ENCODE data around the gene TAF1D. TPM values are rescaled to one million over a fixed set of nuclear protein-coding genes. Genes with fewer than 3 reads are reported as not detected.
A peak's percentile ranks its signal among the peaks of the same experiment; 100 is the strongest.

The TAF1D gene
- total and polyA plus RNA-seq, 2 donors (not counting 3 experiments of a cell fraction or from before 2014, with no cell fraction given), result 60.7 to 181 TPM

DNA sequence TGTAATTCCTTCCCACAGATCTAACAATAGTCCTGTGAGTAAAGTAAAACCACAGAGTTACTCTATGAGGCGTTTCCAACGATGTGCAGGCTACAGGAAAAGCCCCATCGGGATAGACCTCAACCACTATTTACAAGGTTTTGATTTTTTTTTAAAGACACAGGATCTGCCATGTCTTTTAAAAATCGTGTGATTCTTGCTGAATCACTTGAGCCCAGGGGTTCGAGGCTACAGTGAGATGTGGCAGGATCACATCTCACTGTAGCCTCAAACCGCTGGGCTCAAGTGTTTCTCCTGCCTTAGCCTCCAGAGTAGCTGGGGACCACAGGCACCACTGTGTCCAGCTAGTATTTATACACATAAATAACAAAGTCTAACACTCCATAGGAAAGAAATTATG lies 7.8 kb downstream of the TAF1D start:
- no peak for DNase-seq (ENCODE audit: low read depth, low spot score)
- H2AFZ ChIP-seq (ENCODE audit: low read depth, low read length), result no peak overlapping the region
- intact Hi-C loops (cut with micrococcal nuclease), result no loop called here
- FAIRE-seq, result no peak
- H3K4me3 ChIP-seq (replicated peaks in 1 of 3; ENCODE audit: insufficient read depth in 1 of 3, low read depth in 1 of 3, low read length in 3 of 3), result no peak overlapping the region
- TF ChIP-seq EZH2 (IDR thresholded peaks at IDR 0.05; ENCODE audit: borderline replicate concordance, low read depth, low read length, severe bottlenecking), result no peak
- TF ChIP-seq CTCF (IDR thresholded peaks at IDR 0.05; ENCODE audit: extremely low read depth in 1 of 2, insufficient read depth in 1 of 2, low read depth in 1 of 2, low read length in 2 of 2), result no peak
- TF ChIP-seq POLR2AphosphoS5 (IDR thresholded peaks at IDR 0.05; ENCODE audit: insufficient read depth, low read depth, low read length), result peak; percentile 33
- no peaks in the 10 kb centered on the region for H3K9me1 ChIP-seq (replicated peaks; ENCODE audit: control insufficient read depth, extremely low read depth, insufficient read depth, low read length)
- H3K36me3 ChIP-seq (ENCODE audit: control insufficient read depth in 2 of 2, extremely low read depth in 1 of 2, insufficient read depth in 2 of 2, low read length in 2 of 2), result peaks cover 27 to 80% of the 10 kb centered on the region in 2 experiments
- H3K9me3 ChIP-seq (replicated peaks; ENCODE audit: control insufficient read depth, insufficient read depth, low read length), result no peaks in the 10 kb centered on the region
- H3K27me3 ChIP-seq (ENCODE audit: control insufficient read depth in 2 of 2, insufficient read depth in 2 of 2, low read length in 2 of 2), result no peaks in the 10 kb centered on the region
- H3K27ac ChIP-seq (ENCODE audit: insufficient read depth, low read depth, low read length), result no peak overlapping the region
- CTCF ChIA-PET, result no interaction called here
- peaks cover 37% of the 10 kb centered on the region for H3K4me1 ChIP-seq (ENCODE audit: control insufficient read depth, extremely low read depth, insufficient read depth, low read length)
- POLR2A ChIA-PET, result no interaction called here
- dilution Hi-C loops (cut with MboI; ENCODE audit: extremely low pct_ligation_motif_present, low sequenced_read_pairs), result no loop called here
- H3K4me2 ChIP-seq (ENCODE audit: insufficient read depth, low read length), result peak overlapping the region; percentile 44
- BruUV-seq (replicated peaks), result no TSS peak
- H3K79me2 ChIP-seq (ENCODE audit: control insufficient read depth, insufficient read depth, low read length), result peaks cover 60% of the 10 kb centered on the region
- peaks cover 16% of the 10 kb centered on the region for H4K20me1 ChIP-seq (replicated peaks; ENCODE audit: control insufficient read depth, extremely low read depth, insufficient read depth, low read length)
- no peak overlapping the region for H3K9ac ChIP-seq (replicated peaks; ENCODE audit: extremely low read depth, insufficient read depth, low read length)

DNA sequence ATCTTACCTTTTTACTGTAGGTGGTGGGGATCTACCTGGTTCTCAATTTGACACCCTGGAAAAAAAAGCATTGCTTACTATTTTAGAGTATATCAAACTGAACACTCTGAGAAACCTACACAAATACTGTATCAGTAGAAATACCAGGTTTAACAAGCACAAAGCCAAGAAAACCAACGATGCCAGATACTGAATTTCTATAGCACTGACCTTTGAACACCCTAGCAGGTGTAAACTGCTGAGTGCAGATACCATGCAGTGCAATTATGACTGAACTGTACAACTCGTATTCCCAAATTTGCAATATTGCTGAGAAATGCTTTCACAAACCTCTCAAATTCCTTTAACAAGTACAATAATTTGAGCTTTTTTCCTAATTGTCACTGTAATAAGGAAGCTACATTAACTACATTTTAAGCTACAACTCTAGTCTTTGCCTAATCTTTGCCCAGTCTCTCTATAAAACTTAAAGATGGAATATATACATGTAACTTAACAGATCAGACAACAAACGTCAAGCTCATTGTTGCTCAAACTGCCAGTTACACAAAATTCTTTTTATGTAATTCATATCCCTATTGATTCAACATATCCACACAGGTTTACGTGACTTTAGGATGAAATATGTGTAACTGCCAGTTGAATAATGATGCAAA lies 8.9 kb downstream of the TAF1D start:
- no peak overlapping the region for H3K27ac ChIP-seq (ENCODE audit: insufficient read depth, low read depth, low read length)
- CTCF ChIA-PET, result no interaction called here
- intact Hi-C loops (cut with micrococcal nuclease), result no loop called here

More for the DNA sequence above, 8.9 kb downstream of the TAF1D start:
- no peaks in the 10 kb centered on the region for H3K9me3 ChIP-seq (replicated peaks; ENCODE audit: control insufficient read depth, insufficient read depth, low read length)
- no peak overlapping the region for H3K4me2 ChIP-seq (ENCODE audit: insufficient read depth, low read length)
- H3K9me1 ChIP-seq (replicated peaks; ENCODE audit: control insufficient read depth, extremely low read depth, insufficient read depth, low read length), result no peaks in the 10 kb centered on the region
- H3K36me3 ChIP-seq (ENCODE audit: control insufficient read depth in 2 of 2, extremely low read depth in 1 of 2, insufficient read depth in 2 of 2, low read length in 2 of 2), result peaks cover 29 to 82% of the 10 kb centered on the region in 2 experiments
- no peak overlapping the region for H3K9ac ChIP-seq (replicated peaks; ENCODE audit: extremely low read depth, insufficient read depth, low read length)
- FAIRE-seq, result no peak
- H3K79me2 ChIP-seq (ENCODE audit: control insufficient read depth, insufficient read depth, low read length), result peaks cover 49% of the 10 kb centered on the region
- DNase-seq (ENCODE audit: low read depth, low spot score), result no peak
- peaks cover 27% of the 10 kb centered on the region for H3K4me1 ChIP-seq (ENCODE audit: control insufficient read depth, extremely low read depth, insufficient read depth, low read length)
- H3K4me3 ChIP-seq (replicated peaks in 1 of 3; ENCODE audit: insufficient read depth in 1 of 3, low read depth in 1 of 3, low read length in 3 of 3), result no peak overlapping the region
- no TSS peak for BruUV-seq (replicated peaks)
- H4K20me1 ChIP-seq (replicated peaks; ENCODE audit: control insufficient read depth, extremely low read depth, insufficient read depth, low read length), result peaks cover 13% of the 10 kb centered on the region
- H2AFZ ChIP-seq (ENCODE audit: low read depth, low read length), result no peak overlapping the region
- POLR2A ChIA-PET, result interaction anchor here (1.7 kb wide), 1 partner anchor 8 kb away, joined by 6 read pairs; no protein-coding TSS in a partner anchor
- TF ChIP-seq EZH2 (IDR thresholded peaks at IDR 0.05; ENCODE audit: borderline replicate concordance, low read depth, low read length, severe bottlenecking) (no peak), POLR2A (IDR thresholded peaks at IDR 0.05; ENCODE audit: low read depth, low read length) (peak; percentile 14)
- H3K27me3 ChIP-seq (ENCODE audit: control insufficient read depth in 2 of 2, insufficient read depth in 2 of 2, low read length in 2 of 2), result no peaks in the 10 kb centered on the region
- dilution Hi-C loops (cut with MboI; ENCODE audit: extremely low pct_ligation_motif_present, low sequenced_read_pairs), result no loop called here
